Mucosa of descending colon (tissue), 3 donors: ENCODE data around the gene KLHDC4. TPM values are rescaled to one million over a fixed set of nuclear protein-coding genes. Genes with fewer than 3 reads are reported as not detected.

Experiments used
- ATAC-seq: fragments of 200-7000 bp; cut with Tn5 transposase; one replicate; pipeline ENCODE4 v1.9.1; 2020; ENCODE audit warnings: mild to moderate bottlenecking, moderate library complexity
- DNase-seq, 3 donors: peaks; one replicate each; pipeline ENCODE4 v3.0.0-alpha.2; 2020
- H3K36me3 ChIP-seq: fragments of 200-600 bp; one replicate; pipeline ENCODE4 v1.8.0; 2021; ENCODE audit warnings: low read depth, mild to moderate bottlenecking
- H3K4me1 ChIP-seq: fragments of 200-600 bp; one replicate; pipeline ENCODE4 v1.8.0; 2021; ENCODE audit warnings: low read depth, mild to moderate bottlenecking
- H3K4me3 ChIP-seq: fragments of 200-600 bp; one replicate; pipeline ENCODE4 v1.8.0; 2021; ENCODE audit warnings: mild to moderate bottlenecking
- H3K9me3 ChIP-seq: fragments of 200-600 bp; one replicate; pipeline ENCODE4 v1.8.0; 2021; ENCODE audit warnings: mild to moderate bottlenecking
- intact Hi-C, 2 donors: fragments of 100-400 bp; cut with DNase I in 1 of 2; cut with micrococcal nuclease in 1 of 2; formaldehyde crosslinking; loops; one replicate each; pipeline versions ENCODE4 v1.11.0 to v1.11.1; 2022; cut with DNase I, micrococcal nuclease
- total RNA-seq, 3 donors: library from RNA; stranded (reverse); fragmentation: NEBNext Ultra II Directional in 2 of 3; extraction: Animal tissue kit (Norgen Biotek cat#: 25700) in 2 of 3; gene quantifications; one replicate each; pipeline versions ENCODE4 v1.2.1 to v1.2.4, GENCODE V29; 2021 to 2023
- TF ChIP-seq, protein P1 (sequence below): fragments of 200-600 bp; IDR thresholded peaks from one replicate; pipeline ENCODE4 v1.8.0; 2022; ENCODE audit warnings: antibody characterized with exemption, mild to moderate bottlenecking
- donor health status: DM: no; HTN: no; CAD: no; lungs with moderate emphysema.
- donor health status: DM: no; HTN: no; CAD: no.
- donor health status: DM: no; HTN: yes; CAD: no.

The KLHDC4 gene
- total RNA-seq, 3 donors from 2014 or later, result 41.6 to 67.7 (median 46.4) TPM

DNA sequence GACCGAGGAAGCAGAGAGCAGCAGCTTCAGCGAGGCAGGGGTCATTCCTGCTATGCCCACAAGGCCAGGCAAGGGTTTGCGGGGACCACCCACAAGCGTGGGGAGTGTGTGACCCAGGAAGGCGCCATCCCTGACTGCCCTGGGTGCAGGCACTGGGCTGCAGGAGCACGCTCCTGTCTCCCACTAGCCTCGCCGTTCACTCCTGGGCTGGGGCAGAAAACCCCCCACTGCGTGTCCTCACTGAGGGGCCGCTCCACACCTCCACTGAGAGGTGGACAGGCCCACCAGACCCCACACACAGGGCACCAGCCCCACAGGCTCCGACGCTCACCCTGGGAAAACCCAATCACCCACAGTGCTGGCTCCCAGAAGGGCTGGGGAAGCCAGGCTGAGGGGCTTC lies 56.1 kb downstream of the KLHDC4 start:
- TF ChIP-seq, protein P1, sequence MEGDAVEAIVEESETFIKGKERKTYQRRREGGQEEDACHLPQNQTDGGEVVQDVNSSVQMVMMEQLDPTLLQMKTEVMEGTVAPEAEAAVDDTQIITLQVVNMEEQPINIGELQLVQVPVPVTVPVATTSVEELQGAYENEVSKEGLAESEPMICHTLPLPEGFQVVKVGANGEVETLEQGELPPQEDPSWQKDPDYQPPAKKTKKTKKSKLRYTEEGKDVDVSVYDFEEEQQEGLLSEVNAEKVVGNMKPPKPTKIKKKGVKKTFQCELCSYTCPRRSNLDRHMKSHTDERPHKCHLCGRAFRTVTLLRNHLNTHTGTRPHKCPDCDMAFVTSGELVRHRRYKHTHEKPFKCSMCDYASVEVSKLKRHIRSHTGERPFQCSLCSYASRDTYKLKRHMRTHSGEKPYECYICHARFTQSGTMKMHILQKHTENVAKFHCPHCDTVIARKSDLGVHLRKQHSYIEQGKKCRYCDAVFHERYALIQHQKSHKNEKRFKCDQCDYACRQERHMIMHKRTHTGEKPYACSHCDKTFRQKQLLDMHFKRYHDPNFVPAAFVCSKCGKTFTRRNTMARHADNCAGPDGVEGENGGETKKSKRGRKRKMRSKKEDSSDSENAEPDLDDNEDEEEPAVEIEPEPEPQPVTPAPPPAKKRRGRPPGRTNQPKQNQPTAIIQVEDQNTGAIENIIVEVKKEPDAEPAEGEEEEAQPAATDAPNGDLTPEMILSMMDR, result no peak
- intact Hi-C loops, result no loop called here
- Histone ChIP-seq H3K9me3 (no peaks in the 10 kb centered on the region), H3K4me1 (no peaks in the 10 kb centered on the region), H3K36me3 (peaks cover 3% of the 10 kb centered on the region), H3K4me3 (no peak overlapping the region)
- no peak for ATAC-seq
- DNase-seq, result no peak

DNA sequence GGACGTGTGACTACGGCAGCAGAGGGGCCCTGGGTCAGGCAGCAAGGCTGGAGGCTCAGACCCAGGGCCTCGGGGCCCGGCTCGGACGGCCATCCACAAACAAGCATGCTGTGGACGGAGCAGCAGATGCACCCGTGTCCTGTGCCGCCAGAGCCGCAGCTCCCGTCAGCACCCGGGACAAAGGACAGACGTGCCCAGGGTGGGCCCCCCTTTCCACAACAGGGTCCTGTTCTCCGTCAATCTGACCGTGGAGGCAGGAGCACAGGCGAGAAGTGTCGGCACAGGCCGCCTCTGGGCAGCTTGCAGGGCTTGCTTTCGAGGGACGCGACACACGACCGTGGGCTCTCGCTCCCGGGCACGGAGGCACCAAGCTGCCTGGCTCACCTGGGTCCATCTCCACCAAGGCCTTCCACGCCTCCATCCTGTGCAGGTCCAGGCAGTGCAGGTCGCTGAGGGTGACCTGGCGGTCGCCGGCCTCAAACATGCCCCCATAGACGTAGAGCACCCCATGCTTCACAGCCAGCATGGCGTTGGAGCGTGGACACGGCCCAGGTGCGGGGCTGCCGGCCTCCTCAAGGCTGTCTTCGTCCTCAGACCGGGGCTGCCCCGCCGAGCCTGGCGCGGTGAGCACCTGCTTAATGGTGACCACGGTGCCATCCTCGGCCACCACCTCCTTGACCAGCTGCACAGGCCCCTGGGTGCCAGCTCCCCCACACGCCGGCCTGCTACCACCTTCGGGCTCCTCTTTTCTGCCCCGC lies 56.7 kb downstream of the KLHDC4 start:
- no peaks in the 10 kb centered on the region for H3K4me1 ChIP-seq
- DNase-seq, result peak in 1 of 3 donors; percentile 44
- no peaks in the 10 kb centered on the region for H3K9me3 ChIP-seq
- H3K4me3 ChIP-seq, result no peak overlapping the region
- TF ChIP-seq, protein P1, result no peak
- no peak for ATAC-seq
- H3K36me3 ChIP-seq, result peaks cover 3% of the 10 kb centered on the region
- intact Hi-C loops, result no loop called here

DNA sequence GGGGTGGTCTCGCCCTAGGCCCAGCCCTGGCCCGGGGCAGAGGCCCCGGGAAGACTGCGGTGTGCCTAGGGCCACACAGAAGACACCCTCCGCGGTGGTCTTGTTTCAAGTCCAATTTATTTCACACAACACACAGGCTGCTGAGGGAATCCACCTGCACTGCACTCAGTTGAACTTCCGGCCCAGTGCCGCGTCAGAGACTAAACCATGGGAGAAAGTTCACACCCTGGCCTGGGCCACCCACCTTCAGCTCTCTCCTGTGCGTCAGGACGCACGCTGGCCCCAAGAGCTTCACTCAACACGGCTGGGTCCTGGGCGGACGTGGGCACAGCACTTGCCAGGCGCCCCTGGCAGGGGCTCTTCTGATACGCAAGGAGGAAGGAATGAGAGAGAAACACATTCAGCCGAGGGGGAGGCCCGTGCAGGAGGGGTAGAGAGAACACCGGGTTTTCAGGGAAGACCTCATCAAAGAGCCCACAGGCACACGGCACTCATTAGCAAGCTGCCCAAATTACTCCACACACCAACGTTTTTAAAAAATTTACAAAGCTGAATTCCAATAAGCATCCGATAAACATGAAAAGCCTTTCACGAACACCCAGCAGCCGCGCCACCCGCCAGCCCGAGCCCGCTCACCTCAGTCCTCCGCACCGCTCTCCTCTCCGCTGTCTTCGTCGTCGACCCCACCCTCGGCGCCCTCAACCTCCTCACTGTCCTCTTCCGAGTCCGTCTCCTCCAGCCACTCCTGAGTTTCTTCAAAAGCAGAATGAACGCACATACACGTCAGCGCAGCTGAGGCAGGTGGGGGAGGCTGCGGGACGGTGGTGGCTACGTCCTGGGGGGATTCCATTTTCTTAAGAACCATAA lies 57.8 kb downstream of the KLHDC4 start:
- H3K4me1 ChIP-seq, result no peaks in the 10 kb centered on the region
- no peak overlapping the region for H3K4me3 ChIP-seq
- no peaks in the 10 kb centered on the region for H3K9me3 ChIP-seq
- TF ChIP-seq, protein P1, result no peak
- no peak for DNase-seq
- H3K36me3 ChIP-seq, result peaks cover 3% of the 10 kb centered on the region
- no peak for ATAC-seq
- intact Hi-C loops, result no loop called here

DNA sequence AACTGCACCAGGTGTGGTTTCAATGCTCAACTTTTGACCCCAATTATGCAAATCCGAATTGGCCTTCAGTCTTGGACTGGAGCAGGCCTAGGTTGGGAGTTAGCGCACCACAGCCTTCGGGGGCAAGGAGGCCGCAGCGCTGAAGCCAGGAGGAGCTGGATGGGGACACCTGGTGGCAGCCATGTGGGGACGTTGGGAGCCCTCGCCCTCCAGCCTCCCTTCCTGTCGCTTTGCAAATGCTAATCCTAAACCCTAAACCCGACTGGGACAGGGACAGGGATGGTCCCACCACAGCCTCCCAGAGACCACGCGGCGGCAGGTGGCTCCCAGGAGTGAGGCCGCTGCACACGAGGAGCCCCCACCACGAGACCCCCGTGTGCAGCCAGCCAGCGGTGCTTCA lies 58.7 kb downstream of the KLHDC4 start:
- intact Hi-C loops, result no loop called here
- no peaks in the 10 kb centered on the region for H3K9me3 ChIP-seq
- no peaks in the 10 kb centered on the region for H3K4me1 ChIP-seq
- no peak overlapping the region for H3K4me3 ChIP-seq
- TF ChIP-seq, protein P1, result no peak
- ATAC-seq (no peak), DNase-seq (no peak)
- H3K36me3 ChIP-seq, result peaks cover 3% of the 10 kb centered on the region

DNA sequence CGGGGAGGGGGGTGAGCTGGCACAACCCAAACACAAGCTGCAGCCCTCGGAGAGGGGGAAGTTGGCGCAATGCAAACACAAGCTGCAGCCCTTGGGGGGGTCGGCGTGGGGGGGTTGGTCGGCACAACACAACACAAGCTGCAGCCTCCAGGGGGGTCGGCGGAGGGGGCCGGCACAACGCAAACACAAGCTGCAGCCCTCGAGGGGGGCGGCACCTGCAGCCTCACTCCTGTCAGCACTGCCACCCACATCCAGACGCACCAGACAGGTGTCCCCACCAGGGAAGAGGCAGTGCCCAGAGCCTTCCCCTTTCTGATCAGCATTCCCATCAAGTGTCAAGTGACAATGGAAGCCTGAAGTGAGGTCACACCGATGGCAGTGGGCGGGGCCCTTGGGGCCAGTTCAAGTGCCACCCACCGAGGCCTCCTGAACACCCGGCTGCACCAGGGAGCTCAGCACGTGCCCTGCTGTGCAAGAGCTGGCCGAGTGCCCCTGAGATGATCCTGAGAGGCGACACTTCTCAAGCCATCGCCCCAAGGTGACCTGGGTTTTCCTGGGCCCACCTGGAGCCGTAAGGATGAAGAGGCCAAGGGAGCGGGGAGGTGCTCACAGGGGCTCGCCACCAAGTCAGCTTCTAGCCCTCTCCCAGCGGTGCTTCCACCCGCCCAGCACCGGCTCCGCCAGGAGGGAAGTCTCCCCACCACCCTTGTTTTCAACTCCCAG lies 59.3 kb downstream of the KLHDC4 start:
- no peaks in the 10 kb centered on the region for H3K4me1 ChIP-seq
- intact Hi-C loops, result no loop called here
- no peaks in the 10 kb centered on the region for H3K9me3 ChIP-seq
- peaks cover 3% of the 10 kb centered on the region for H3K36me3 ChIP-seq
- TF ChIP-seq, protein P1, result no peak
- no peak overlapping the region for H3K4me3 ChIP-seq
- DNase-seq, result no peak
- ATAC-seq, result no peak
